ENCODE data around the gene PRR13.
"Not testable (repeated sequence)": the region's sequence is repeated elsewhere in the genome, so short reads cannot be mapped to it uniquely, and the experiment has no call there.

PRR13 gene, protein sequence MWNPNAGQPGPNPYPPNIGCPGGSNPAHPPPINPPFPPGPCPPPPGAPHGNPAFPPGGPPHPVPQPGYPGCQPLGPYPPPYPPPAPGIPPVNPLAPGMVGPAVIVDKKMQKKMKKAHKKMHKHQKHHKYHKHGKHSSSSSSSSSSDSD

DNA sequence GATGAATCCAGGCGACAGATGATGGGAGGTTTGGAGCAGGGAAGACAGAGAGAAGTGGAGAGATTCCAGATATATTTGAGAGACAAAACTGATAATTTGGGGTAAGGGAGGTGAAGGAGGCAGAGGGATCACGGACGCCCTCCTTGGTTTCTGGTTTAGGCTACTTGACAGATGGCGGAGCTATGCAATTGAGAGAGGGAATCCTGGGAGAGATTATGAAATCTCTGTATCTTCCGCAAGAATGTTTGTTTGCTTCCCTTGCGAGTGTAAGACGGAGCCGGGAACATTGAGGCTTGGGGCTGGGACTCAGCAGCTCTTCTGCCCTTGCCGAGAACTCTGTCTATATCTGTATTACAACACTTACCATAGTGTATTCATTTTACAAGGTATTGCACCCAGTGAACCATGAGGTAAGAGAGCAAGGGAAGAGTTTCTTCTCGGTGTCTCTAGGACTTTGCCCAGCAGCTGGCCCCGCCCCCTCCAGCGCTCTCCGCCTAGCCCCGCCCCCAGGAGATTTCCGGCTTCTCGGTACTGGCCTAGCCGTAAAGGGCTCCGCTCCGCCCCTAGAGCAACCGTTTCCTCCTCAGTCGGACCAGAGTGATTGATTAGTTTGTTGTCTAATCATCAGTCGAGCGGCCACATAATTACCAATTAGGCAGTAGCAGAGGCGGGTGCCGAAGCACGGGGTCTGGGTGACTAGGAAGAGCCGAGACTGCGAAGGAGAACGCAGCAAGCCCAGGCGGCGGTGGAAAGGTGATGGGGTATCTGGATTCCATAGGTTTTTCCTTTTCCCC, at the start of gene PRR13:
Gene PRR13 (plus strand): TSS at position 695 of the 794 bp plus-strand sequence. CDS start 981 bp downstream, outside the sequence.
- peak; percentile 98 for DNase-seq

- DNase-seq = no peak
Measured at GRCh38 chr12:53399896-53400295, 41.6 kb upstream of the PRR13 start.

GRCh38 chr12:53402351-53402750, 39.2 kb upstream of the PRR13 start:
- not testable (repeated sequence) for DNase-seq

DNA sequence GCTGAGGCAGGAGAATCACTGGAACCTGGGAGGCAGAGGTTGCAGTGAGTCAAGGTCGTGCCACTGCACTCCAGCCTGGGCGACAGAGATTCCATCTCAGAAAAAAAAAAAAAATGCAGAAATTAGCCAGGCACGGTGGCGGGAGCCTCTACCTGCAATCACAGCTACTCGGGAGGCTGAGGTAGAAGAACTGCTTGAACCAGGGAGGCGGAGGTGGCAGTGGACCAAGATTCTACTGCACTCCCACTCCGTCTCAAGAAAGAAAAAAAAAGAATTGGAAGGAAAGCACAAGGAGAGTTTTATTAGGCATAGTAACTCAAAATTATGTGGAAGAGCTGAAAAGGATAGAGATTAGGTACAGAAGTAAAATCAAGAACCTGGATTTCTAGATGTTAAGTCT, 38.7 kb upstream of the PRR13 start:
- no peak for DNase-seq

DNA sequence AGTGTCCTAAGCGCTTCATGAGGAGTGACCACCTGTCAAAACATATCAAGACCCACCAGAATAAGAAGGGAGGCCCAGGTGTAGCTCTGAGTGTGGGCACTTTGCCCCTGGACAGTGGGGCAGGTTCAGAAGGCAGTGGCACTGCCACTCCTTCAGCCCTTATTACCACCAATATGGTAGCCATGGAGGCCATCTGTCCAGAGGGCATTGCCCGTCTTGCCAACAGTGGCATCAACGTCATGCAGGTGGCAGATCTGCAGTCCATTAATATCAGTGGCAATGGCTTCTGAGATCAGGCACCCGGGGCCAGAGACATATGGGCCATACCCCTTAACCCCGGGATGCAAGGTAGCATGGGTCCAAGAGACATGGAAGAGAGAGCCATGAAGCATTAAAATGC, 30.6 kb upstream of the PRR13 start:
- no peak for DNase-seq

DNA sequence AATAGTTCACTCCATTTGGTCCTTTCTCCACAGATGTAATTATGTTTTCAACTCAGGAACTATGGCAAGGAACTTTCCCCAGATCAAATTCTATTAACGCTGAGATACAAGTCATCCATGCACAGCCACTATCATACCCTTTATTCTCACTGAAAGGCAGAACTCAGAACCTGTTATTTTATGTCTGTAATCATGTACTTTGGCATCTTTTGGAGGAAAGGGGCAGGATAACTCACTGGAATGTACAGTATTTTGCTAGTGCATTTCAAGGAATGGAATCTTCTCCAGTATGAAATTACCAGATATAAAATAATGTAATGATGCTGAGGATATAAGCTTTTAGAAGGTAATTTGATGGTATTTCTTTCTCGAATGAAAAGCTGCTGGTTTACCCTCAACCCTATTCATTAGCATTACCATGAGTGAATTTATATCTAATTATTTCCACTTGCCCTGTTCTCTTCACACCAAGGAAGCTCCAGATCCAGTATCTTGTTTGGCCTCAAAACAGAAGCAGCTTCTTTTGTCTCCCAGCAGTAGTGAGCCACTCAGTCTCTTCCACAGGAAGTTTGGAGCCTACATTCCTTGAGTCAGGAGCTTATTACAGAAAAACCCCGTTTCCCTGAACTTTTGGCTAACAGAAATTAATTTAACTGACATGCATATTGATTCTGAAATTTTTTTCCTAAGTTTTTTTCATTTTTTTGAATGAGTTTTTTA, 27.9 kb upstream of the PRR13 start:
- no peak for DNase-seq

DNA sequence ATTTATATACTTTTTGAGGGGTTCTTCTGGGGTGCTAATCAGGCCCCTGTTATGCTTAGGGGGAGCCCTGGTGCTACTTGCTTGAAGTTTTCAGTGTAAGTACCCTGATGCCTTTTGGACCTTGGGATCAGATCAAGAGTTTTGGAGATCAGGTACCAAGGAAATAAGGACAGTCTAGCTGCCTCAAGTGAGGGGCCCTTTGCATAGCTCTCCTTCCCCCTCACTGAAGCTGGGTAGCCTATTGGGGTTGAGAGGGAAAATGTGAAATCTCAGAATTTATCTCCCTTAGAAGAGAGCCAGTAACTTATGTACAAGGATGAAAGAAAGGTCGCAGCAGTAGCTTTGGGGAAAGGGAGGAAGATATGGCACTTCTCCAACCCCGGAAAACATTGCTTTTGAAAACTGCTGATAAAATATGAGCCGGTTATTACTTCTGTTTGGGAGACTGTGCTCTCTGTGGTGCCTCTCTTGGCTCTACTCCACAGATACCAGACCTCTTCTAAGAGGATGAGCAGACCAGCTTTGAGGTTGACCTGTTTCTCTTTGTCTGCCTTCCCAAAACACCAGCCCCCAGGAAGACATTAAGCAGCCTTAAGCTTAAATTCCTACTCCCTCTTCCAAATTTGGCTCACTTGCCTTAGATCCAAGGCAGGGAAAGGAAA, 26.6 kb upstream of the PRR13 start:
- no peak for DNase-seq

DNA sequence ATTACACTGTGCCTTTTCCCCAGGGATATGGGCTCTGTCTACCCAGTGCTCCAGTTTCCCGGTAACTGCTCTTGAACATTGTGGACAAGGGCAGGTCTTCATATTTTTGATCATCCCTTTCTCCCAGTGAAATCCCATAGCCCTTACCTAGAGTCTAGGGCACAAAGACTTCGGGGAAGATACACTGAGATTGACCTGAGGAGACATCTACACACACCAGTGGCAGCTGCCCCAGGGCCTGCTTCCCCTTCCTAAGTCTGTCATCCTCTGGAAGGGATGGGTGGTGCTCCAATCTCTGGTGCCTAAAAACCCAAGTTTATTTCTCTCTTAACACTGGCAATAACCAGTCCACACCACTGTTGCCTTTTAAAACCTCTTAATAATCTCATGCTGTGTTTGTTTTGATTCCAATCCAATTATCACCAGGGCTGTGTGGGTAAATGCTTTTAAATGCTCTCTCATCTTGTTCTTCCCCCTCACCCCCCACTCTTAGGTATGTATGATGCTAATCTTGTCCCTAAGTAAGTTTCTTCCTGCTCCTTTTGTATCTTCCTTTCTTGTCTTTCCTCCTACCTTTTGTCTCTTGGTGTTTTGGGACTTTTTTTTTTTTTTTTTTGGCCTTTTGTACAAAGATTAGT, 25.7 kb upstream of the PRR13 start:
- DNase-seq = not testable (repeated sequence)

- not testable (repeated sequence) for DNase-seq
Measured at GRCh38 chr12:53417291-53417816, 24.2 kb upstream of the PRR13 start.

GRCh38 chr12:53418221-53418620, 23.3 kb upstream of the PRR13 start:
- DNase-seq = no peak

- no peak for DNase-seq
Measured at GRCh38 chr12:53419756-53420155, 21.8 kb upstream of the PRR13 start.

GRCh38 chr12:53422247-53422646, 19.3 kb upstream of the PRR13 start:
- not testable (repeated sequence) for DNase-seq

DNA sequence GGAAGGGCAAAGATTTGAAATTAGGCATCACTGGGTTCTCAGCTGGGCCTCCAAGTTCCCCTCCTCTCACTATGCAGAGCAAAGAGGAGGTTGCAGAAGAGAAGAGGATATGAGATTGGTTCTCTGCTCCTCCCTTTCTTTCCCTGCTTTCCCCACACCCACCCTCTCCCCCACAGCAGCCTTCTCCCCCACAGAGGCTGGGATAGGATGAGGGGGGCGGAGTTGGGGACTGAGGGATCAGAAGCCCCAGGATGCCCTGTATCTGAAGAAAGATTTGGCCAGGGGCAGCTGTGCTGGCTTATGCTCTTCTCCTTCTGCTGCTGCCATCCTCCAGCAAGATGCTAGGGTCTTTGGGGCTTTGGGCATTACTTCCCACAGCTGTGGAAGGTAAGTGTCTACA, 17.9 kb upstream of the PRR13 start, which contains the start of gene AMHR2:
Gene AMHR2 (plus strand): TSS at position 259 of the 400 bp plus-strand sequence. CDS start 80 bp downstream, at position 339.
- no peak for DNase-seq

- no peak for DNase-seq
Measured at GRCh38 chr12:53424626-53425514, 16.7 kb upstream of the PRR13 start.

DNA sequence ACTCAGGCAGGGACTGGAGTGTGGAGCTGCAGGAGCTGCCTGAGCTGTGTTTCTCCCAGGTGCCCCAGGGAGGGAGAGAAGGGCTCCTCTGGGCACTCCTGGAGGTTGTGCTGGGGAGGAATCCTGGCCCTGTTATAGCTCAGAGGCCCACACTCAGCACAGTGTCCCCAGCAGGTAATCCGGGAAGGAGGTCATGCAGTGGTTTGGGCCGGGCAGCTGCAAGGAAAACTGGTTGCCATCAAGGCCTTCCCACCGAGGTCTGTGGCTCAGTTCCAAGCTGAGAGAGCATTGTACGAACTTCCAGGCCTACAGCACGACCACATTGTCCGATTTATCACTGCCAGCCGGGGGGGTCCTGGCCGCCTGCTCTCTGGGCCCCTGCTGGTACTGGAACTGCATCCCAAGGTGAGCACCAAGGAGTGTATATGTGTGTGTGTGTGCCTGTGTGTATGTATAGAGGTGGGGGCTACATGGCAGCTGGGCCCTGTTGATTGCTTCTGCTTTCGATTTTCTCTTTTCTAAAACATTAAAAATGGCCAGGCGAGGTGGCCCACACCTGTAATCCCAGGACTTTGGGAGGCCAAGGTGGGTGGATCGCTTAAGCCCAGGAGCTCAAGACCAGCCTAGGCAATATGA, 15.9 kb upstream of the PRR13 start:
- no peak for DNase-seq

DNA sequence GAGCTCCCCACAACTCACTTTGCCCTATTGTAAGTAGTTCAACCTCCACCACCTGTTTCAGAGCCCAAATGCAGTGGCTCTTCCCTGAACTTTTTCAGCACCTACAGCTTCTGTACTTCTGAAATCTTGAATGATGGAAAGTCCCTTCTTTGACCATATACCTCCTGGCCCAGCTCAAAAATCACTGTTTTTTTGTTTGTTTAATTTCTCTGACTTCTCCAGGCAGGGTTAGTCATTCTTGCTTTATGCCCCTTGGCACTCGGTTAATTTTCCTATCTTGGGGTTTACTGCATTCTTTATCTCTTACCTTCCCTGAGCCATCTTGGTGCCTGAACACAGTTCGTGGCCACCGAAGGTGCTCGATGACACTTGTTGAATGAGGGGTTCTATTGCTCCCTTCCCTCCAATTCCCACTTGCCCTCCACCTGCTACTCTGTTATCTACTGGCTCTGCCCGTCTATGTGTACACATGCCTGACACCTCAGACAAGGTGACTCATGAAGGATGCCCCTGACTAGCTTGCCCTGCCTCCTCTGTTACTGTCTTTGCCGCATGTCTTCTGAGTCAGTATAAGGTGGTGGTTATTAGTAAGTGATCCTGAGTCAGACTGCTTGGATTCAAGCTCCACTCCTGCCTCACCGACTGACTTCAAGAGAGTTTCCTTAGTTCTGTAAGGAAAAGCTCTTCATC, 13.5 kb upstream of the PRR13 start:
- DNase-seq = no peak

DNA sequence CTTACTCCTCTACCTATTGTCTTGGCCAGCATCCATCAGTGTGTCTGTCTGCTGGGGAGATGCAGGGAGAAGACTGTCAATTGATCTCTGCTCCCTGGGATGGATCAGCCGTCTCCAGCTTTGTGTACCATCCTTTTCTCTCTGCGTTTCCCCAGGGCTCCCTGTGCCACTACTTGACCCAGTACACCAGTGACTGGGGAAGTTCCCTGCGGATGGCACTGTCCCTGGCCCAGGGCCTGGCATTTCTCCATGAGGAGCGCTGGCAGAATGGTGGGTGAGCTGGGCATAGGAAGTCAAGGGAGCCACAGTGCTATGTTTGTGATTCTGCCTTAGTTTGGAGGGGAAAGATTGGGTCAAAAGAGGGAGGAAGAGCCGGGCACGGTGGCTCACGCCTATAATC, 12.8 kb upstream of the PRR13 start:
- DNase-seq = no peak

DNA sequence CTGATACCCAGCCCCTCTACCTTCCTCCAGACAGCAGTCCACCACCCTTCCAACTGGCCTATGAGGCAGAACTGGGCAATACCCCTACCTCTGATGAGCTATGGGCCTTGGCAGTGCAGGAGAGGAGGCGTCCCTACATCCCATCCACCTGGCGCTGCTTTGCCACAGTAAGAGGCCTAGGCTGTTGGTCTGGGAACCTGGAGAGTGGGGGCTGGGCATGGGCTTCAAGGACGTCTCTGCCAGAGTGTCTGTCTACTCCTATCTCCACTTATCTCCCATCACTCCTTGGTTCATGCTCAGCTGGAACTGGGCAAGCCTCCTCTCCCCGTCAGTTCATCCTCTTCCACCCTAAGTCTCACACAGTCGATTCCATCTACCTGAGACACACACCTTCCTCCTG, 11.4 kb upstream of the PRR13 start:
- no peak for DNase-seq

GRCh38 chr12:53431187-53431586, 10.3 kb upstream of the PRR13 start:
- no peak for DNase-seq

DNA sequence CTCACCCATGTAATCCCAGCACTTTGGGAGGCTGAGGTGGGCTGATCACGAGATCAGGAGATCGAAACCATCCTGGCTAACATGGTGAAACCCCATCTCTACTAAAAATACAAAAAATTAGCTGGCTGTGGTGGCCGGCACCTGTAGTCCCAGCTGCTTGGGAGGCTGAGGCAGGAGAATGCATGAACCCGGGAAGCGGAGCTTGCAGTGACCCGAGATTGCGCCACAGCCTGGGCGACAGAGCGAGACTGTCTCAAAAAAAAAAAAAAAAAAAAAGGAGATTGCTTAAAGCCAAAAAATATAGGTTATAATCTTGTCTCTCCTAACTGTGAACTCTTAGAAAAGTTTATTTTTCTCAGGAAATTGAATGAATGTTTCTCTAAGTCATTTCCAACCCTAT, 6.2 kb upstream of the PRR13 start:
- DNase-seq = not testable (repeated sequence)

All from NCI-H1048 (cell line).